Stimulated activated CD8-positive, alpha-beta memory T cell treated with anti-CD3 and anti-CD28 coated beads, Interleukin-12 subunit alpha, Interleukin-12 subunit beta, amount 100 ng/mL, for 4 hours (primary cell): Measurements from ENCODE around the gene SERPINA9.
"Not testable (repeated sequence)": the region's sequence is repeated elsewhere in the genome, so short reads cannot be mapped to it uniquely, and the experiment has no call there.

Experiments
- DNase-seq: peaks from one replicate; pipeline ENCODE4 v3.0.0-alpha.2; 2020; ENCODE audit warnings: low read depth

The SERPINA9 gene

DNA sequence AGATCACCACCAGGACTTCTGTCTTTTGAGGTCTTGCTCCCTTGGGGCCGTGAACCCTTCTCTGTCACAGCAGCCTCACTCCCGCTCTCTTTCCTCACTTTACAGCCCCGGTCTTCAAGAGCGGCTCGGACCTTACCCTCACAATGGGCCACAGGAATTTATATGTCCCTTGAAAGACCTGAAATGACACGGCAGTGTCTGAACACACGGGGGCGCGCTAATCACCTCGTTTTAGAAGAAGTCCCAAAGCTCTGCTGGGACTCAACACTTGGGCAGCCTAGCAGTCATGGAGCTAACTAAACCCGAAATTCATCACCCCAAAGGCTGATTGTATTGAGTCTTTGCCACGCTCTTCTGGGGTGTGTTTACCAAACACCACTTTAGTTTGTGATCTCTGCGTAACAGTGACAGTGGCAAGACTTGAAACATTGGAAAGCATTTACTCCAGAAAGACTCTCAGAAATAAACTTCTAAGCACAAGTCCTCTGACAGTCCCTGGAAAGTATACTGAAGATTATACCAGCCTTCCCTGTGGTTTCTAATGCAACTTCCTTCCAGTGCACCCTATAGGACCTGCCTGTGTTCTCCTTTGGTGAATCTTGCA lies 52.4 kb downstream of the SERPINA9 start:
- DNase-seq: no peak

DNA sequence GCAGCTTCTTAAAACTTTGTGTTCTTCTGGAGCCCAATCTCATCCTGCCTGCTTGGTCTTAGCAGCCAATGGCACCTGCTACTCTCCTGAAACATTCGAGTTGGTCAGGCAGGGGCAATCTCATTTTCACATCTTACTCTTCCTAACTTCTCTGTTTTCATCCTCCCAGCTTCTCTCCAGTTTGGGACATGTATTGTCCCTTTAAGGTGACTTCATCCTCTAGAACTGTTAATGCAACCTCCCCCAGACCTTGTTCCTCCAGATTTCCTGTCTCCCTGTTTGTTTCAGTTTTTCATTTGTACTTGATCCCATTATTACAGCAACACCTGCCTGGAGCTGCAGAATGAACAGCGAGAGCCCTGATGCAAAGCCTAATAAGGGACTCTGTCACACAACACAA lies 54.7 kb downstream of the SERPINA9 start:
- no peak for DNase-seq

DNA sequence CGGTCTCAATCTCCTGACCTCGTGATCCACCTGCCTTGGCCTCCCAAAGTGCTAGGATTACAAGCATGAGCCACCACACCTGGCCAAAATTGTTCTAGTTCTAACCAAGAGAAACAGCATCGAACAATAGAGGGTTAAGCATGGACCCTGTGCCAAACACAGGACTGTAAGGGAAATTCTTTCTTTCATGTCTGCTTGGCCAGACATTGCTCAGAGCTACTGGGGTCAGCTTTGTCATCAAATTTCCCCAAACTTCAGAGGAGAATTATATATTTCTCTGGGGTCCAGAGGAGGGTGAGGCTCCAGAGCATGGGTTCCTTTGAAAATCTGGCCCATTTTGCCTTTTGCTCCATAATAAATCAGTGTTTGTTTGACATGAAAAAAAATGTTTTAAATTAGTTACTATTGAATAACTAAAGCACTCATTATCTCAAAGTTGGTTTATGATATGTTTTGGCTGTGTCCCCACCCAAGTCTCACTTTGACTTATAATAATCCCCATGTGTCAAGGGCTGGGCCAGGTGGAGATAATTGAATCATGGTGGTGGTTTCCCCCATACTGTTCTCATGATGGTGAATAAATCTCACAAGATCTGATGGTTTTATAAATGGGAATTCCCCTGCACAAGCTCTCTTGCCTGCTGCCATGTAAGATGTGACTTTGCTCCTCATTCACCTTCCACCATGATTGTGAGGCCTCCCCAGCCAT lies 58.3 kb downstream of the SERPINA9 start:
- not testable (repeated sequence) for DNase-seq
